K562 (cell line): ENCODE measurements around the gene INSL3. TPM values are rescaled to one million over a fixed set of nuclear protein-coding genes. Genes with fewer than 3 reads are reported as not detected.

Experiments
- ATAC-seq: fragments of 200-7000 bp; cut with Tn5 transposase; 3 replicates; pipeline ENCODE4 v1.9.1; 2020; ENCODE audit warnings: moderate library complexity
- BruUV-seq: library from RNA; stranded (reverse); fragments of 400-500 nt; replicated peaks from 2 replicates; lab custom pipeline; 2021; lab: Mats Ljungman, UMichigan
- CTCF ChIA-PET: fragments of 300-600 bp; formaldehyde crosslinking; extraction: SDS; loops from one replicate; lab custom pipeline; 2021; ENCODE audit warnings: low intra/inter-chr PET ratio; lab: Yijun Ruan, JAX
- POLR2A ChIA-PET: fragments of 300-600, 350-650 bp; sonication (Branson Sonifier 250); formaldehyde crosslinking; extraction: SDS; loops from one replicate; lab custom pipeline; 2021; ENCODE audit warnings: antibody characterized with exemption, inconsistent platforms; lab: Yijun Ruan, JAX
- DNase-seq, 4 experiments: peaks; one replicate each; pipeline versions ENCODE4 v3.0.0 to v3.0.0-alpha.2; 2011 to 2018; ENCODE audit warnings: low spot score in 3 of 4, mixed read lengths in 3 of 4; ENCODE audit errors: extremely low read depth in 1 of 4
- FAIRE-seq: peaks from 2 replicates; lab custom pipeline; 2011; peaks lifted over from hg19 to GRCh38; lab: Jason Lieb, UNC
- H2AFZ ChIP-seq: 2 replicates; pipeline ENCODE4 v1.6.0; 2011; ENCODE audit warnings: low read depth, low read length, control low read depth, inconsistent platforms
- H3K27ac ChIP-seq: fragments of 200-600 bp; 3 replicates; pipeline ENCODE4 v1.8.0; 2011; ENCODE audit warnings: low read depth, mild to moderate bottlenecking, control low read depth, inconsistent platforms, low read length, moderate library complexity, mixed read lengths; ENCODE audit errors: extremely low read depth
- H3K27me3 ChIP-seq, 2 experiments: fragments of 300-600 bp in 1 of 2; 2 replicates in 1 of 2; 3 replicates in 1 of 2; pipeline versions ENCODE4 v1.6.0 to v1.8.0; 2011; ENCODE audit warnings: inconsistent platforms in 2 of 2, low read length in 2 of 2, mild to moderate bottlenecking in 1 of 2, mixed read lengths in 1 of 2, moderate library complexity in 1 of 2; ENCODE audit not compliant: control insufficient read depth in 2 of 2, insufficient read depth in 2 of 2
- H3K36me3 ChIP-seq: fragments of 300-600 bp; 3 replicates; pipeline ENCODE4 v1.8.0; 2011; ENCODE audit warnings: mild to moderate bottlenecking, low read length, inconsistent platforms; ENCODE audit not compliant: control insufficient read depth, insufficient read depth
- H3K4me1 ChIP-seq, 2 experiments: fragments of 200-600 bp in 1 of 2; replicated peaks in 1 of 2; 2 replicates in 1 of 2; 3 replicates in 1 of 2; pipeline versions ENCODE4 v1.5.1 to v1.8.0; 2011; ENCODE audit warnings: inconsistent platforms in 2 of 2, low read length in 2 of 2, mild to moderate bottlenecking in 1 of 2, mixed read lengths in 1 of 2, moderate library complexity in 1 of 2; ENCODE audit not compliant: control insufficient read depth in 2 of 2, insufficient read depth in 2 of 2
- H3K4me2 ChIP-seq: 2 replicates; pipeline ENCODE4 v1.6.1; 2011; ENCODE audit warnings: low read length, control low read depth, inconsistent platforms, mixed read lengths; ENCODE audit not compliant: insufficient read depth
- H3K4me3 ChIP-seq: fragments of 200-600 bp; sonication (generic), shearing (Covaris generic); 2 replicates; pipeline ENCODE4 v1.5.1; 2016; ENCODE audit warnings: control low read depth, inconsistent platforms
- H3K79me2 ChIP-seq: fragments of 200-600 bp; 3 replicates; pipeline ENCODE4 v1.8.0; 2011; ENCODE audit warnings: low read length, inconsistent platforms; ENCODE audit not compliant: control insufficient read depth, insufficient read depth
- H3K9ac ChIP-seq, 2 experiments: 2 replicates each; pipeline versions ENCODE4 v1.6.0 to v1.6.1; 2011; ENCODE audit warnings: low read depth in 2 of 2, low read length in 2 of 2, control low read depth in 1 of 2, inconsistent platforms in 1 of 2, mild to moderate bottlenecking in 1 of 2, mixed read lengths in 1 of 2; ENCODE audit not compliant: insufficient read depth in 1 of 2
- H3K9me1 ChIP-seq: one replicate; pipeline ENCODE4 v1.6.0; 2011; ENCODE audit warnings: inconsistent platforms, mild to moderate bottlenecking, low read length, moderate library complexity; ENCODE audit not compliant: control insufficient read depth, insufficient read depth
- H3K9me3 ChIP-seq: replicated peaks from 2 replicates; pipeline ENCODE4 v1.5.1; 2011; ENCODE audit warnings: low read depth, low read length, inconsistent platforms; ENCODE audit not compliant: control insufficient read depth, insufficient read depth
- H4K20me1 ChIP-seq: replicated peaks from 2 replicates; pipeline ENCODE4 v1.6.1; 2011; ENCODE audit warnings: low read length, inconsistent platforms, mixed read lengths; ENCODE audit not compliant: control insufficient read depth, insufficient read depth
- ATF4 ChIP-seq: fragments of 450-650 bp; formaldehyde crosslinking; IDR thresholded peaks from 2 replicates; pipeline ENCODE4 v1.4.0; 2022; ENCODE audit warnings: mild to moderate bottlenecking, moderate library complexity
- DACH1 ChIP-seq: fragments of 450-650 bp; IDR thresholded peaks from 2 replicates; pipeline ENCODE4 v1.6.1; 2018; ENCODE audit not compliant: partially characterized antibody
- DNMT1 ChIP-seq: fragments of 450-650 bp; IDR thresholded peaks from 2 replicates; pipeline ENCODE4 v1.6.1; 2016; ENCODE audit warnings: antibody characterized with exemption, mild to moderate bottlenecking
- ELF2 ChIP-seq: fragments of 250-450 bp; sonication (Bioruptor Pico); IDR thresholded peaks from 2 replicates; pipeline ENCODE4 v1.5.0; 2021; ENCODE audit warnings: mild to moderate bottlenecking
- FOXJ3 ChIP-seq: sonication (generic); formaldehyde crosslinking; IDR thresholded peaks from 2 replicates; pipeline ENCODE4 v1.4.0; 2020; ENCODE audit warnings: mild to moderate bottlenecking, missing genetic modification reagents
- KDM1A ChIP-seq, 2 experiments: fragments of 450-650 bp; IDR thresholded peaks; 2 replicates each; pipeline ENCODE4 v1.6.1; 2016; ENCODE audit warnings: mild to moderate bottlenecking in 2 of 2
- MTF1 ChIP-seq: fragments of 250-450 bp; sonication (Bioruptor Pico); IDR thresholded peaks from 2 replicates; pipeline ENCODE4 v1.9.0; 2021; ENCODE audit warnings: moderate library complexity, mild to moderate bottlenecking, inconsistent platforms, borderline replicate concordance
- POLR2AphosphoS2 ChIP-seq: IDR thresholded peaks from 2 replicates; pipeline ENCODE4 v1.6.1; 2012; ENCODE audit warnings: low read length, improper control_type of control experiment
- RBM34 ChIP-seq: fragments of 200-400 bp; formaldehyde crosslinking; IDR thresholded peaks from 2 replicates; pipeline ENCODE4 v1.6.1; 2018; ENCODE audit warnings: low read length, borderline replicate concordance; ENCODE audit not compliant: insufficient read depth
- SREBF2 ChIP-seq: sonication (generic); formaldehyde crosslinking; IDR thresholded peaks from 2 replicates; pipeline ENCODE4 v1.4.0; 2020; ENCODE audit warnings: mild to moderate bottlenecking, missing genetic modification reagents
- TSC22D4 ChIP-seq: fragments of 450-650 bp; IDR thresholded peaks from 2 replicates; pipeline ENCODE4 v1.6.1; 2016; ENCODE audit warnings: missing genetic modification characterization, missing biosample characterization, control low read depth
- ZNF140 ChIP-seq: fragments of 250-450 bp; sonication (Bioruptor Pico); IDR thresholded peaks from 2 replicates; pipeline ENCODE4 v1.8.0; 2021; ENCODE audit warnings: moderate library complexity, mild to moderate bottlenecking, inconsistent platforms
- ZNF398 ChIP-seq: fragments of 250-450 bp; sonication (Bioruptor Pico); IDR thresholded peaks from 2 replicates; pipeline ENCODE4 v1.8.0; 2021; ENCODE audit warnings: moderate library complexity, mild to moderate bottlenecking, inconsistent platforms
- ZNF512 ChIP-seq: IDR thresholded peaks from 2 replicates; pipeline ENCODE4 v1.6.1; 2016; ENCODE audit warnings: missing genetic modification characterization, missing compliant biosample characterization
- ZNF655 ChIP-seq: fragments of 250-450 bp; sonication (Bioruptor Pico); IDR thresholded peaks from 2 replicates; pipeline ENCODE4 v1.5.0; 2021
- WGBS: fragments of 100-300 bp; shearing (Covaris generic); methylation state at CpG from one replicate; pipeline ENCODE4 v1.1.6; 2016; ENCODE audit warnings: low coverage, mixed read lengths; ENCODE audit not compliant: insufficient coverage; ENCODE audit errors: missing lambda C conversion rate; 5-methylcytosine and 5-hydroxymethylcytosine counted together
- in situ Hi-C: fragments of 300-500 bp; cut with MboI; formaldehyde crosslinking; loops from 4 replicates; pipeline ENCODE4 v1.15.0; 2018; ENCODE audit warnings: inconsistent platforms, mixed read lengths
- intact Hi-C: fragments of 100-400 bp; cut with micrococcal nuclease; formaldehyde crosslinking; loops from 2 replicates; pipeline ENCODE4 v1.14.2; 2022
- polyA plus RNA-seq, 8 experiments: library from polyadenylated mRNA; depleted of rRNA in 4 of 8; stranded (reverse) in 5 of 8; unstranded in 3 of 8; fragments of >200 nt; fragmentation: Nextera tagmentation in 2 of 8; fragmentation: Illumina TruSeq in 1 of 8; extraction: Ambion mirVana in 2 of 8; extraction: Trizol in 1 of 8; gene quantifications; 2 replicates each; pipeline versions ENCODE4 v1.2.1 to v1.2.3, GENCODE V29; 2011 to 2014; ENCODE audit warnings: inconsistent platforms in 1 of 8, missing spikeins in 1 of 8
- total RNA-seq, 7 experiments: library from RNA; depleted of rRNA in 6 of 7; stranded (reverse); fragments of >200 nt in 6 of 7; fragmentation: Illumina TruSeq in 2 of 7; extraction: Trizol in 2 of 7; gene quantifications; 2 replicates each; pipeline versions ENCODE4 v1.2.1 to v1.2.3, GENCODE V29; 2011 to 2021; ENCODE audit warnings: low replicate concordance in 1 of 7

Gene INSL3
- total and polyA plus RNA-seq, 9 of the 15 experiments (the other 6 are each of a cell fraction or from before 2014, with no cell fraction given) = not detected

GRCh38 chr19:17846146-17846545 lies 24.8 kb upstream of the INSL3 start:
- Histone ChIP-seq H3K4me1 (peaks cover 0 to 41% of the 10 kb centered on the region in 2 experiments; a peak in 3 of 5 replicates), H3K4me2 (no peak overlapping the region), H3K79me2 (peaks cover 10% of the 10 kb centered on the region; the same call in 2 of the 3 replicates), H3K27ac (no peak overlapping the region), H3K27me3 (no peaks in the 10 kb centered on the region), H3K4me3 (no peak overlapping the region), H2AFZ (no peak overlapping the region), H3K9me1 (peaks cover 1% of the 10 kb centered on the region), H3K9ac (no peak overlapping the region), H3K36me3 (no peaks in the 10 kb centered on the region)
- no peak for DNase-seq
- in situ Hi-C loops = no loop called here
- no peak for FAIRE-seq
- ATAC-seq = no peak
- no TSS peak for BruUV-seq
- no peak for TF ChIP-seq FOXJ3 (CRISPR knock-in tag)
- TF ChIP-seq KDM1A (IDR thresholded peaks at IDR 0.05) = no peak
- TF ChIP-seq RBM34 = no peak
- no peak for TF ChIP-seq DACH1
- no peak for TF ChIP-seq ZNF655
- no peak for TF ChIP-seq ZNF398 (CRISPR knock-in tag)
- no peak for TF ChIP-seq POLR2AphosphoS2
- TF ChIP-seq SREBF2 (CRISPR knock-in tag) = no peak
- TF ChIP-seq DNMT1 = no peak
- TF ChIP-seq ZNF512 (tag) = no peak
- TF ChIP-seq MTF1 (CRISPR knock-in tag) = no peak
- TF ChIP-seq TSC22D4 = no peak
- TF ChIP-seq ATF4 = no peak
- TF ChIP-seq ZNF140 = no peak
- TF ChIP-seq ELF2 (CRISPR knock-in tag) = no peak
- TF ChIP-seq, all 486 proteins: peak for 0
- Histone ChIP-seq H3K9me3 (no peaks in the 10 kb centered on the region), H4K20me1 (no peaks in the 10 kb centered on the region)
- ChIA-PET POLR2A (interaction anchor here (3.6 kb wide), 1 partner anchor 13 kb away, joined by 22 read pairs; the partner anchor contains the start of gene RPL18A), CTCF (no interaction called here)
- WGBS = 66% methylated on average over 8 of the region's 8 CpGs
- intact Hi-C loops = no loop called here
